AG04449 (cell line): ENCODE measurements around the gene UQCRC1.

Source experiments
- CTCF ChIA-PET: fragments of 350-600 bp; formaldehyde crosslinking; extraction: SDS; loops from one replicate; lab custom pipeline; 2021; ENCODE audit warnings: antibody characterized with exemption; lab: Yijun Ruan, JAX
- POLR2A ChIA-PET: fragments of 400-600, 350-600 bp; formaldehyde crosslinking; extraction: SDS; loops from one replicate; lab custom pipeline; 2020; ENCODE audit warnings: antibody characterized with exemption, inconsistent platforms; lab: Yijun Ruan, JAX
- DNase-seq: peaks from one replicate; pipeline ENCODE4 v3.0.0-alpha.2; 2010; ENCODE audit warnings: low read depth, low spot score
- H3K4me3 ChIP-seq: 2 replicates; pipeline ENCODE4 v1.5.1; 2011; ENCODE audit warnings: low read depth, mild to moderate bottlenecking, control low read depth, low read length
- TF ChIP-seq, protein P1 (sequence below): IDR thresholded peaks from one replicate; pipeline ENCODE4 v1.5.1; 2011; ENCODE audit warnings: mild to moderate bottlenecking, moderate library complexity, low read length, control low read depth, inconsistent platforms; ENCODE audit not compliant: insufficient read depth; ENCODE audit errors: missing control alignments

UQCRC1 gene

DNA sequence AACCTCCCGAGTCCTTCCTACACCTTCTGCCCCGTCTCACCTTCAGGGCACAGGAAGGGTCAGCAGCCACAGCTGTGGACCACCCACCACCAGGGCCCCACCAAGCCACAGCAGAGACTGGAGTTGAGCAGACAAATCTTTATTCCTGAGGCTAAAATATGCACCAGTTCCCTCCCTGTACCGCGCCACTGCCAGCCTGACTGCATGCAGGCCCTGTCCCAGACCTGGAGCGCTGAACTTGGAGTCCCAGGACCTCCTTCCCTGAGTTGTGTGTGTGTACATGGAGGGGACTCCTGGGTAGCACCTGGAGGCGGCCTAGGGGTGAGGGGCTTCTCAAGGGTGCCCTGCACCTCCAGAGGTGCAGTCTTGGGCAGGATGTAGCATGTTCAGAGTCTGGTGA, 16.2 kb upstream of the UQCRC1 start:
- ChIA-PET POLR2A (interaction anchor here (1.3 kb wide), 1 partner anchor 34 kb away, joined by 6 read pairs; no protein-coding TSS in a partner anchor), CTCF (interaction anchor here (1.0 to 6.3 kb wide), 3 partner anchors 9 to 63 kb away, joined by 3 to 45 read pairs (median 16); partner anchors contain the start of genes SLC26A6 and UQCRC1)
- H3K4me3 ChIP-seq = no peak overlapping the region
- DNase-seq = no peak
- TF ChIP-seq, protein P1, sequence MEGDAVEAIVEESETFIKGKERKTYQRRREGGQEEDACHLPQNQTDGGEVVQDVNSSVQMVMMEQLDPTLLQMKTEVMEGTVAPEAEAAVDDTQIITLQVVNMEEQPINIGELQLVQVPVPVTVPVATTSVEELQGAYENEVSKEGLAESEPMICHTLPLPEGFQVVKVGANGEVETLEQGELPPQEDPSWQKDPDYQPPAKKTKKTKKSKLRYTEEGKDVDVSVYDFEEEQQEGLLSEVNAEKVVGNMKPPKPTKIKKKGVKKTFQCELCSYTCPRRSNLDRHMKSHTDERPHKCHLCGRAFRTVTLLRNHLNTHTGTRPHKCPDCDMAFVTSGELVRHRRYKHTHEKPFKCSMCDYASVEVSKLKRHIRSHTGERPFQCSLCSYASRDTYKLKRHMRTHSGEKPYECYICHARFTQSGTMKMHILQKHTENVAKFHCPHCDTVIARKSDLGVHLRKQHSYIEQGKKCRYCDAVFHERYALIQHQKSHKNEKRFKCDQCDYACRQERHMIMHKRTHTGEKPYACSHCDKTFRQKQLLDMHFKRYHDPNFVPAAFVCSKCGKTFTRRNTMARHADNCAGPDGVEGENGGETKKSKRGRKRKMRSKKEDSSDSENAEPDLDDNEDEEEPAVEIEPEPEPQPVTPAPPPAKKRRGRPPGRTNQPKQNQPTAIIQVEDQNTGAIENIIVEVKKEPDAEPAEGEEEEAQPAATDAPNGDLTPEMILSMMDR = no peak

DNA sequence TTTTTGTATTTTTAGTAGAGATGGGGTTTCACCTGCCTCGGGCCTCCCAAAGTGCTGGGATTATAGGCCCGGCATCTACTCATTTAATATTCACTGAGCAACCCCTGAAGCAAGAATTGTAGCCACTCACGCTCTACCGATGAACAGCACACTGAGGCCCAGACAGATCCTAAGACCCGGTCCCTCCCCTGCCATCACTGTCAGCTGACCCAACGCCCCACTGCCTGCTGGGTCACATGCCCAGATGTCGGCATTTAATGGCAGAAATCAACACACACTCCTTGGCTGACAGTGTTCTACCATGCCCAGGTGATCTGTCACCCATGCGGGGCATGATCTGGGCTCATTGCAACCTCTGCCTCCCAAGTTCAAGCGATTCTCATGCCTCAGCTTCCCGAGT, 15.3 kb upstream of the UQCRC1 start:
- CTCF ChIA-PET = interaction anchor here (1.0 to 6.3 kb wide), 4 partner anchors 10 to 62 kb away, joined by 3 to 45 read pairs (median 10); partner anchors contain the start of genes SLC26A6 and UQCRC1
- H3K4me3 ChIP-seq = no peak overlapping the region
- POLR2A ChIA-PET = interaction anchor here (0.6 to 1.3 kb wide), 3 partner anchors 14 to 33 kb away, joined by 3 to 6 read pairs (median 3); no protein-coding TSS in a partner anchor
- no peak for DNase-seq
- TF ChIP-seq, protein P1 = no peak

DNA sequence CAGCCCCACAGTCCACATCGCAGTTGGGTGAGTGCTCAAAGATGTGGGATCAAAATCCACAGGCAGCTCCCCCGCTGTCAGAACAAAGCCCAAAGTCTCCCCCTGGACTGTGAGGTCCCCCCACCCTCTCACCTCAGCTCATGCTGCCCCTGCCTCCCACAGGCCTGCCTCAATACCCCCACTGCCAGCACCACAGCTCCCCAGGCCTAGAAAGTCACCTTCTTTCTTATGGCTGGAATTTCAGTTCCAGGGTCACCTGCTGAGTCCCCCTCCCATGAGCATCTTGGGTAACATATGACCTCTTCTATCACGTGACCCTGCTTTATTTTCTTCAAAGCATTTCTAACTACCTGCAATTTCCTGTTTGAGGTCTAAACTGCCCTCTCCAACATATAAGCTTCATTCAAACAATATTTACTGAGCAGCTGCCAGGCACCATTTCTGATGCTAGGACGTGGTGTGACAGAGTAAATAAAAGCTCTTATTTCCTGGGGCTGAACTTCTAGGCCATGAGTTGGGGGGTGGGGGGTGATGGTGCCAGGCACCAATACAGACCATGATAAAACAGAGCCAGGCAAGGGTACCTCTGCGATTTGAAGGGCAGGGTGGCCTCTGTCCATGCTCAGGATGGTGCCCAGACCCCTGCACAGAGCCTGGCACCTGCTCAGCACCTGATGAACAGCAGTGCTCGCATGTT, 14.6 kb upstream of the UQCRC1 start:
- CTCF ChIA-PET = interaction anchor here (1.1 to 6.3 kb wide), 4 partner anchors 9 to 13 kb away, joined by 3 to 45 read pairs (median 10); partner anchors contain the start of genes SLC26A6 and UQCRC1
- TF ChIP-seq, protein P1 = no peak
- POLR2A ChIA-PET = interaction anchor here (0.7 to 0.8 kb wide), 2 partner anchors 19 to 26 kb away, joined by 3 read pairs; no protein-coding TSS in a partner anchor
- no peak overlapping the region for H3K4me3 ChIP-seq
- no peak for DNase-seq

DNA sequence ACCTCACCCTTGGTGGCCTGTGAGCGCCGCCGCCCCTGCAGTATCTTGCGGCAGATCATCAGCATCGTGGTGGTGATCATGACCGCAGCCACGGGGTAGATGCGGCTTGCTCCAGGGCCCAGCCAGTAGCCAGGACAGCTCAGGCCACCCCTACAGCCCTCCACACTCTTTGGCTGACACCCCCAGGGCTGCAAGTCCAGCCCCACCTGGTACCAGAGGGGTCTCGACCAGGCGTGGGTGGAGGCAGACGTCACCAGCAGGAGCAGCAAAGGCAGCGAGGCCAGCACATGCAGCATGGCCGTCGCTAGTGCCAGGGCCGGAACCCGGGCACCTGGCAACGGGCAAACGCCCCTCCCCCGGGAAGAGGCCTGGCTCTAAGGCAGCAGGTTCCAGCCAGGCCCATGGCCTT, 12.0 kb upstream of the UQCRC1 start, which contains the start of gene TMEM89:
Gene TMEM89, minus strand, starts transcription at position 309 of the 409 bp plus-strand sequence. Its CDS starts 13 bp downstream, at position 296.
- CTCF ChIA-PET = interaction anchor here (1.1 to 6.3 kb wide), 2 partner anchors 13 to 23 kb away, joined by 3 to 45 read pairs; partner anchors contain the start of gene SLC26A6
- TF ChIP-seq, protein P1 = no peak
- POLR2A ChIA-PET = no interaction called here
- DNase-seq = no peak
- no peak within 1 kb of the TSS for H3K4me3 ChIP-seq

DNA sequence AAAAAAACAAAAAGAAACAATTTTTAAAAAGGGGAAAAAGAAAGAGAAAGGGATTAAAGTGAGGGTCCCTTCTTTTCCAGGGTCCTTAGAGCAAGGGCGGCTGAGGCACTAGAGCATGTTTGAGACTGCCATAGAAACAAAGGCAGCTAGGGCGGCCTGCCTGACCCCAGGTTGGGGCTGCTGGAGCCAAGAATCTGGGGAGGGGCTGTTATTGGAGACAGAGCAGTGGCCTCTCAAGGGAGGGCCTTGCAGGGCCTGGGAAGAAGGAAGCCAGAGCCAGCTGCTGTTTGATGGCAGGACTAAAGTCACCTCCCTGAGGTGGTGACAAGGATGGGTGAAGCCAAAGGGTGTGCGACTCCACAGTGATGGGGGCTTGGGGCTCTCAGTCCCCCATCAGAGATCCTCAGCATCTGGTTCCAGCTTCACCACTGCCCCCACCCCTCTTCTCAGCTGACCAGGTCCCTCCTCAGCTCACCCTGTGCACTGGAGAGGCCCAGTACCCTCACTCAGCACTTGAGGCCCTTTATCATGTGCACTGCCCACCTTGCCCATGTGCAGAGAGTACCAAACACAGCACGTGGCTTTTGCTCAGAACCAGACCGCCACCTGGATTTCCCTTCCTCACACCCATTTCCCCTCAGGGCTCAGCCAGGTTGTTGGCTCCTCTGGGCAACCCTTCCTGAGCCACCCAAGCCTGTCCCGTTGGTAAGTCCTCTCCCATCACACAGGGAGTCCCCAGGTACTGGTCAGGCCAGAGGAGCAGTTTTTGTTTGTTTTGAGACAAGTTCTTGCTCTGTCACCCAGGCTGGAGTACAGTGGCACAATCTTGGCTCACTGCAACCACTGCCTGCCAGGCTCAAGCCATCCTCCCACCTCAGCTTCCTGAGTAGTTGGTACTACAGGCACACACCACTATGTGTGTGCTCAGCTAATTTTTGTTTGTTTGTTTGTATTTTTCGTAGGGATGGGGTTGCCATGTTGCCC, 10.4 kb upstream of the UQCRC1 start:
- no peak overlapping the region for H3K4me3 ChIP-seq
- CTCF ChIA-PET = interaction anchor here (1.1 kb wide), 1 partner anchor 17 kb away, joined by 3 read pairs; no protein-coding TSS in a partner anchor
- POLR2A ChIA-PET = no interaction called here
- no peak for DNase-seq
- TF ChIP-seq, protein P1 = no peak
